ENCODE measurements around the gene RPLP1.

The RPLP1 gene

DNA sequence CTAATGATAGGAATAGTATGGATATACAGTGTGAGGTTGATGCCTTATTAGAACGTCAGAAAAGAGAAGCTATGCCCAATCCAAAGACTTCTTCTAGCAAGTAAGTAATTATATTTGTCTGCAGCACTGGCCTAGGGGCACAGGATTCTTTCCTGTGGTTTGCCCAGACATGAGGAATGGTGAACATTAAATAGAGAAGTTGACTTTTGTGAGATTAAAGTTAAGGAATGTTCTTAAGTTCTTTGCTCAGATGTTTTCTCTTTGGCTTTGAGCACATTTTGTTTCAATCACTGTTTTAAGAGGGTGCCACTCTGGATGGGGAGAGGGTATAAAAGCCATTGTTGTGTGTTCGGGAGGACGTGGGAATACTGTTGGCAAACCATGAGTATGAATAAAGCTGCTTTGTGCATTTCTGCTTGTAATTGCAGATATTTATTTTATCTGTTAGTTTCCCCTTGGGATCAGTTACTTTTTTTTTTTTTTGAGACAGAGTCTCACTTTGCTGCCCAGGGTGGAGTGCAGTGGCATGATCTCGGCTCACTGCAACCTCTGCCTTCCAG, 30.2 kb upstream of the RPLP1 start:
- Histone ChIP-seq H3K36me3 (replicated peaks; ENCODE audit: insufficient read depth, low read length) (peaks cover 4% of the 10 kb centered on the region), H3K27ac (ENCODE audit: low read length) (no peak overlapping the region), H2AFZ (ENCODE audit: low read length) (no peak overlapping the region), H4K20me1 (ENCODE audit: insufficient read depth, low read length) (no peaks in the 10 kb centered on the region), H3K4me3 (ENCODE audit: low read length) (no peak overlapping the region), H3K9ac (ENCODE audit: low read length) (no peak overlapping the region), H3F3A (ENCODE audit: insufficient read depth, low read length) (no peaks in the 10 kb centered on the region), H3K27me3 (replicated peaks; ENCODE audit: insufficient read depth, low read length) (no peaks in the 10 kb centered on the region), H3K79me2 (ENCODE audit: low read length) (peaks cover 37% of the 10 kb centered on the region), H3K9me3 (replicated peaks; ENCODE audit: insufficient read depth, low read length) (no peaks in the 10 kb centered on the region), H3K4me1 (ENCODE audit: low read length) (no peaks in the 10 kb centered on the region), H3K9me2 (replicated peaks; ENCODE audit: insufficient read depth, low read length) (no peaks in the 10 kb centered on the region), H3K4me2 (ENCODE audit: low read depth, low read length) (no peak overlapping the region)
- TF ChIP-seq EZH2phosphoT487 (IDR thresholded peaks at IDR 0.05; ENCODE audit: low read length) (no peak), EZH2 (optimal IDR thresholded peaks at IDR 0.05; ENCODE audit: low read depth, low read length) (no peak)
- TF ChIP-seq, protein P1, sequence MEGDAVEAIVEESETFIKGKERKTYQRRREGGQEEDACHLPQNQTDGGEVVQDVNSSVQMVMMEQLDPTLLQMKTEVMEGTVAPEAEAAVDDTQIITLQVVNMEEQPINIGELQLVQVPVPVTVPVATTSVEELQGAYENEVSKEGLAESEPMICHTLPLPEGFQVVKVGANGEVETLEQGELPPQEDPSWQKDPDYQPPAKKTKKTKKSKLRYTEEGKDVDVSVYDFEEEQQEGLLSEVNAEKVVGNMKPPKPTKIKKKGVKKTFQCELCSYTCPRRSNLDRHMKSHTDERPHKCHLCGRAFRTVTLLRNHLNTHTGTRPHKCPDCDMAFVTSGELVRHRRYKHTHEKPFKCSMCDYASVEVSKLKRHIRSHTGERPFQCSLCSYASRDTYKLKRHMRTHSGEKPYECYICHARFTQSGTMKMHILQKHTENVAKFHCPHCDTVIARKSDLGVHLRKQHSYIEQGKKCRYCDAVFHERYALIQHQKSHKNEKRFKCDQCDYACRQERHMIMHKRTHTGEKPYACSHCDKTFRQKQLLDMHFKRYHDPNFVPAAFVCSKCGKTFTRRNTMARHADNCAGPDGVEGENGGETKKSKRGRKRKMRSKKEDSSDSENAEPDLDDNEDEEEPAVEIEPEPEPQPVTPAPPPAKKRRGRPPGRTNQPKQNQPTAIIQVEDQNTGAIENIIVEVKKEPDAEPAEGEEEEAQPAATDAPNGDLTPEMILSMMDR (IDR thresholded peaks at IDR 0.05; ENCODE audit: low read length): no peak
- DNase-seq: no peak

DNA sequence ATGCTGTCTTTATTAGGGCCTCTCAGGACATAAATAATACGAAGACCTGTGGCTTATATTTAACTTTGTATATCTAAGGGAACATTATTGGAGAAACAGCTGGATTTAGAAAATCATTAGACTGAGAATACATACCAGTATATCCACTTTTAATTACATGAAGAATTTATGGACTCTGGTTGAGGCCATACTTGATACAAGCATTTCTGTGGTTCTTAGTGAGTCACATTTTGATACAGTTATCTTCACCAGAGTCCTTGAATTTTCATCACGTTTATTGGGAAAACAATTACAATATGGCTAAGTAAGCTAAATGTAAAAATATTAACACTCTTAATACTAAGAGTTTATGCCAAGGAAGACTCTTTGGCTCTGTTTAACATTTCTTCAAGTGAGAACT, 28.6 kb upstream of the RPLP1 start:
- Histone ChIP-seq H3K36me3 (replicated peaks; ENCODE audit: insufficient read depth, low read length) (peaks cover 4% of the 10 kb centered on the region), H2AFZ (ENCODE audit: low read length) (no peak overlapping the region), H3F3A (ENCODE audit: insufficient read depth, low read length) (no peaks in the 10 kb centered on the region), H3K79me2 (ENCODE audit: low read length) (peaks cover 23% of the 10 kb centered on the region), H3K4me2 (ENCODE audit: low read depth, low read length) (no peak overlapping the region), H3K9me3 (replicated peaks; ENCODE audit: insufficient read depth, low read length) (no peaks in the 10 kb centered on the region), H4K20me1 (ENCODE audit: insufficient read depth, low read length) (no peaks in the 10 kb centered on the region), H3K4me3 (ENCODE audit: low read length) (no peak overlapping the region), H3K9ac (ENCODE audit: low read length) (no peak overlapping the region), H3K9me2 (replicated peaks; ENCODE audit: insufficient read depth, low read length) (no peaks in the 10 kb centered on the region), H3K4me1 (ENCODE audit: low read length) (no peaks in the 10 kb centered on the region), H3K27me3 (replicated peaks; ENCODE audit: insufficient read depth, low read length) (no peaks in the 10 kb centered on the region), H3K27ac (ENCODE audit: low read length) (no peak overlapping the region)
- TF ChIP-seq, protein P1 (IDR thresholded peaks at IDR 0.05; ENCODE audit: low read length): no peak
- TF ChIP-seq EZH2phosphoT487 (IDR thresholded peaks at IDR 0.05; ENCODE audit: low read length): no peak
- TF ChIP-seq EZH2 (optimal IDR thresholded peaks at IDR 0.05; ENCODE audit: low read depth, low read length): no peak
- no peak for DNase-seq

DNA sequence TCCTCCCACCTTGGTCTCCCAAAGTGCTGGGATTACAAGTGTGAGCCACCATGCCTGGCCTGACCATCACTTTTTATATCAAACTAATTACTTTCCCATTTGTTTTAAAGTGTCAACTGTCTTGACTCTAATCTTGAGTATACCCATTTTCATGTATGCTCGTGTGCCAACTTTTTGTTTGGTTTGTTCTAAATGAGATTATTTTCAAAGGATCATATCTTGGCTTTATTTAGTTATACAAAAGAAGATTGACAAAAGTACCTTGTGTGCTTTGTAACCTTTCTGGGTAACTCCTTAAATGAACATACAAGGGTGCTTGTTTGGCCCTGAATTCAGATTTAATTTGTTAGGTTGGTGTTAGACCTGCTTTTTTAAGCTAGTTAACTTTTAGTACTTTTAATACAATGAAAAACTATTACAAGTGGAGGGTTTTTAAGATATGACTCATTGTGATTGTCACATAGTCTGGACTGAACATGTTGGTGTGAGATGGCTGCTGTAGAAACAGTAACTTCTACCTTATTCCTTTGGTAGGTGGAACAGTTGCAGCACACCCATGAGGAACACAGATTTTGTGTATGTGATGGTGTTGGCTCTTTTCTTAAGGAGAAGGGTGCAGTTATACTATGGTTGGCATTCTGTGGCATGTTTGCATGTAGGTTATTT, 27.7 kb upstream of the RPLP1 start:
- no peak for DNase-seq
- no peak overlapping the region for H2AFZ ChIP-seq (ENCODE audit: low read length)
- H3K4me3 ChIP-seq (ENCODE audit: low read length): no peak overlapping the region
- no peak overlapping the region for H3K9ac ChIP-seq (ENCODE audit: low read length)
- TF ChIP-seq EZH2phosphoT487 (IDR thresholded peaks at IDR 0.05; ENCODE audit: low read length) (no peak), EZH2 (optimal IDR thresholded peaks at IDR 0.05; ENCODE audit: low read depth, low read length) (no peak)
- TF ChIP-seq, protein P1 (IDR thresholded peaks at IDR 0.05; ENCODE audit: low read length): no peak
- peaks cover 15% of the 10 kb centered on the region; the same call in 1 of the 2 replicates for H3K79me2 ChIP-seq (ENCODE audit: low read length)
- H3K9me2 ChIP-seq (replicated peaks; ENCODE audit: insufficient read depth, low read length): no peaks in the 10 kb centered on the region
- no peaks in the 10 kb centered on the region for H3K4me1 ChIP-seq (ENCODE audit: low read length)
- H3K27ac ChIP-seq (ENCODE audit: low read length): no peak overlapping the region
- no peaks in the 10 kb centered on the region for H3K27me3 ChIP-seq (replicated peaks; ENCODE audit: insufficient read depth, low read length)
- no peak overlapping the region for H3K4me2 ChIP-seq (ENCODE audit: low read depth, low read length)
- H3F3A ChIP-seq (ENCODE audit: insufficient read depth, low read length): no peaks in the 10 kb centered on the region
- H3K9me3 ChIP-seq (replicated peaks; ENCODE audit: insufficient read depth, low read length): no peaks in the 10 kb centered on the region
- H3K36me3 ChIP-seq (replicated peaks; ENCODE audit: insufficient read depth, low read length): peaks cover 10% of the 10 kb centered on the region; the same call in 1 of the 2 replicates
- H4K20me1 ChIP-seq (ENCODE audit: insufficient read depth, low read length): no peaks in the 10 kb centered on the region
